Measurements from ENCODE around the gene DNAJC12. TPM values are rescaled to one million over a fixed set of nuclear protein-coding genes. Genes with fewer than 3 reads are reported as not detected.

Gene DNAJC12
- total RNA-seq, 1 donor = 1.3 TPM

DNA sequence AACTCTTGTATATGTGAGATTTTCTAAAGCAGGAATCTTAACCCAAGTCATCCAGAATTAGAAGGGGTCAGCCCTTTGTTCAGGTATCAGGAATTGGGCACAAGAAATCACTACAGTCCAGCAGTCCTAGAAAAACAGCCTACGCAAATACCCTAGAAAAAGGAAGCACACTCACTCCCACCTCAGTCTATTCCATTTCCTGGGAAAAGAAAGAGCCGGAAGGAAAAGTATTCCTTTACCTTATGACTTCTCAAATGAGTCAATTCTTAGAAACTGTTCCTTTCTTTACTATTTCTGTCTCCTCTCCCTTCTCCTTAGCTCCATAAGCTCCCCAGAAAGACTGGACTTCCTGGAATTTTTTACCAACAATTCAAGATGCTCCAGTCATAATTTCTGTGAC, 62.7 kb downstream of the DNAJC12 start:
- H3K4me3 ChIP-seq (ENCODE audit: low read depth, low read length) = no peak overlapping the region
- DNase-seq (ENCODE audit: low read depth) = no peak
- TF ChIP-seq, protein P1, sequence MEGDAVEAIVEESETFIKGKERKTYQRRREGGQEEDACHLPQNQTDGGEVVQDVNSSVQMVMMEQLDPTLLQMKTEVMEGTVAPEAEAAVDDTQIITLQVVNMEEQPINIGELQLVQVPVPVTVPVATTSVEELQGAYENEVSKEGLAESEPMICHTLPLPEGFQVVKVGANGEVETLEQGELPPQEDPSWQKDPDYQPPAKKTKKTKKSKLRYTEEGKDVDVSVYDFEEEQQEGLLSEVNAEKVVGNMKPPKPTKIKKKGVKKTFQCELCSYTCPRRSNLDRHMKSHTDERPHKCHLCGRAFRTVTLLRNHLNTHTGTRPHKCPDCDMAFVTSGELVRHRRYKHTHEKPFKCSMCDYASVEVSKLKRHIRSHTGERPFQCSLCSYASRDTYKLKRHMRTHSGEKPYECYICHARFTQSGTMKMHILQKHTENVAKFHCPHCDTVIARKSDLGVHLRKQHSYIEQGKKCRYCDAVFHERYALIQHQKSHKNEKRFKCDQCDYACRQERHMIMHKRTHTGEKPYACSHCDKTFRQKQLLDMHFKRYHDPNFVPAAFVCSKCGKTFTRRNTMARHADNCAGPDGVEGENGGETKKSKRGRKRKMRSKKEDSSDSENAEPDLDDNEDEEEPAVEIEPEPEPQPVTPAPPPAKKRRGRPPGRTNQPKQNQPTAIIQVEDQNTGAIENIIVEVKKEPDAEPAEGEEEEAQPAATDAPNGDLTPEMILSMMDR (IDR thresholded peaks at IDR 0.05; ENCODE audit: insufficient read depth, low read depth, low read length) = no peak

DNA sequence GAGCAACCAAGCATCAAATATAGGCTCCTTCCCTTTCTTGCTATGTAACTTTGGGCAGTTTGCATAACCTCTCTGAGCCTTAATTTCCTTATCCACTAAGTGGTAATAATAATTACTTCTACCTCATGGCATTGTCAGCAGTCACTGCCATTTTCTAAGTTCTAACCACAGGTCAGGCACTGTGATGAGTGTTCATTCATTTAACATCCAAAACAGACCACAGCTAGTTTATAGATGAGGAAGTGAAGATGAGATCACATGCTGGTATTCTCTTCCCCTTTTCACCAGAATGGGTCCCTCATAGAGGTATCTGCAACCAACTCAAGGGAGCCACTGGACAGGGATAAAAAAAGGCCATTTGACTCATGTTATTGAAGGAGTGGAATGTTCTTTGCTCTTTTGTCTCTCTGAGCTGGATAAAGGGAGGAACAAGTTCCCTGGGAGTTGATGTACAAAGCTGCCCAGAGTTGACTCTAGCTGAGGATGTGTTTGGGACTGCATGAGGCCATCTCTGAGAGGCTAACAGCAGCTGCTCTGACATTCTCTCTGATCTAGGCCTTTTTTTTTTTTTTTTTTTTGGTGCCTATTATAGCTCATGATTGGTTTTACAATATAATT, 65.0 kb downstream of the DNAJC12 start:
- TF ChIP-seq, protein P1 (IDR thresholded peaks at IDR 0.05; ENCODE audit: insufficient read depth, low read depth, low read length) = no peak
- no peak overlapping the region for H3K4me3 ChIP-seq (ENCODE audit: low read depth, low read length)
- no peak for DNase-seq (ENCODE audit: low read depth)

DNA sequence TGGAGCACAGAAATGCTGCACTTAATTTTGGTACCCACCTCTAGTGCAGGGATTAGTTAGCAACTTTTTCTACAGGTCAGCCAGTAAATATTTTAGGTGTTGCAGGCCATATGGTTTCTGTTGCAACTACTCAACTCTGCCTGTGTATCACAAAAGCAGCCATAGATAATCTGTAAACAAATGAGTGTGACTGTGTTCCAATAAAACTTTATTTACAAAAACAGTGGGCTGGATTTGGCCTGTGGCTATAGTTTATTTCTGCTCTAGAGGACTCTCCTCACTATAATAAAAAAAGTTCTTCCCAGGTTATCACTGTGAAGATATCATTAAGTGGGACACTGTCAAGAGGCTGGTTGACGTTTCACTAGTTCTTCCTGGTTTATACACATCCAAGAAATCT, 65.8 kb downstream of the DNAJC12 start:
- no peak overlapping the region for H3K4me3 ChIP-seq (ENCODE audit: low read depth, low read length)
- TF ChIP-seq, protein P1 (IDR thresholded peaks at IDR 0.05; ENCODE audit: insufficient read depth, low read depth, low read length) = no peak
- DNase-seq (ENCODE audit: low read depth) = no peak

DNA sequence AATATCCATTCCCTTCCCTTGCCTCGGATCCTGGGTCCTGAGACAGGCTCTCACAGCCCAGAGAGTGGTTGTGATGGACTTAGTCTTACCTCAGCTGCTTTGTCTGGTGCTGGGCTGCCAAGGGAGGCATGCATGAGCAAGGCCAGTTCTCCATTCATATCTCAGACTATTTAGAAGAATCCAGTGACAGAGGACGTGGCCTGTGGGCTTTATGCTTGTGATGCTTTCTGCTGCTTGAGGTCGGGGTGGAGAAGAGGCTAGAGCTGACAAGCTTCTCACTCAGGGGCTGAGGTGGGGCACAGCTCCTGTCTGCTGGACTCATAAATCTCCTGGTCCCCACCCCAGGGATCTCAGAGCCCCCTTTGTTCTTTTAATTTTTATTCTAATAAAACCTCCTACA, 66.8 kb downstream of the DNAJC12 start:
- H3K4me3 ChIP-seq (ENCODE audit: low read depth, low read length) = no peak overlapping the region
- TF ChIP-seq, protein P1 (IDR thresholded peaks at IDR 0.05; ENCODE audit: insufficient read depth, low read depth, low read length) = no peak
- DNase-seq (ENCODE audit: low read depth) = no peak

DNA sequence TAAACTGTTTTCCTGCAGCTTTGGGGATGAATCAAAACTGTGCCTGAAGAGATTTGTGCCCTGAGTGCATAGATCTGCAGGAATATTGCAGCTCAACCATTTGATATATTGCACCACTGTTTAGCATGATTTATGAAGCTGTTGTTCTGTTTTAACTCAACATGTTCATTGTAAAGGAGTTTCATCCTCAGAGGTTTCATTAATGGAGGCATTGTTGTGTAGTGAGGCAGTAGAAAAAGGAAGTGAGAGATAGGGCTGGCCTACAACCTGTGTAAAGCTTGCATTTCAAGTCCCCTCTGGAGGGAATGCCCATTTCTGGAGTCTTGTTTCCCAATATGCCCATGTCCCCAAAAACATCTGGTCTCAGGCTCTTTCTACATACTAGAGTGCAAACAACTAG, 67.5 kb downstream of the DNAJC12 start:
- no peak for DNase-seq (ENCODE audit: low read depth)
- TF ChIP-seq, protein P1 (IDR thresholded peaks at IDR 0.05; ENCODE audit: insufficient read depth, low read depth, low read length) = no peak

DNA sequence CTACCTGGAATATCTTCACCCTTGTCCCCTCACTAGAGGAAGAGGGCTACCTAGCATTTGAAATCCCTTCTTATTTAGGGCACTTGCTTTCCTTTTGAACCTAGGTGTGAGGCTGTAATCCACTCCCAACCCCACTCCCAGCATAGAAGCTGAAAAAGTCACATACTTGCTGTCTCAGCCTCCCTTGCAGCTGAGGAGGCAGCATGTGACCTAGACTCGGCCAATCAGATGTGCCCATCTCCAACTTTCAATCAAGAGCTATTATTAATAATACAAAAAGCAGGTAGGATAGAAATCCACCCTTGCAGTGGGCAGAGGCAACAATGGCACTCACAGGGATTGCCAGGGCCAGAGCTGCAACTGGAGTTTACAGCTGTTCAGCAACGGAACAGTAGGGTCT, 70.7 kb downstream of the DNAJC12 start:
- DNase-seq (ENCODE audit: low read depth) = no peak
- TF ChIP-seq, protein P1 (IDR thresholded peaks at IDR 0.05; ENCODE audit: insufficient read depth, low read depth, low read length) = no peak
- H3K4me3 ChIP-seq (ENCODE audit: low read depth, low read length) = no peak overlapping the region

More for the DNA sequence above, 67.5 kb downstream of the DNAJC12 start:
- H3K4me3 ChIP-seq (ENCODE audit: low read depth, low read length) = no peak overlapping the region
